Mammary epithelial cell (primary cell): ENCODE data around the gene N4BP2.

Experiments
- CTCF ChIP-seq, 2 donors: IDR thresholded peaks in 1 of 2; conservative IDR thresholded peaks in 1 of 2; 2 replicates each; pipeline ENCODE4 v1.5.1; 2011 to 2012; ENCODE audit warnings: inconsistent platforms in 2 of 2, low read length in 2 of 2, mild to moderate bottlenecking in 2 of 2, control low read depth in 1 of 2, low read depth in 1 of 2; ENCODE audit not compliant: insufficient read depth in 1 of 2; ENCODE audit errors: extremely low read depth in 1 of 2
- EZH2 ChIP-seq: IDR thresholded peaks from 2 replicates; pipeline ENCODE4 v1.6.1; 2012; ENCODE audit warnings: low read length, inconsistent platforms, borderline replicate concordance

GRCh38 chr4:40053161-40053560, 3.5 kb upstream of the N4BP2 start:
- TF ChIP-seq CTCF (conservative IDR thresholded peaks at IDR 0.05 in 1 of 2, IDR thresholded peaks at IDR 0.05 in 1 of 2; ENCODE audit: extremely low read depth in 1 of 2, insufficient read depth in 1 of 2, low read depth in 1 of 2, low read length in 2 of 2) (no peak), EZH2 (no peak)
